K562 (cell line): Measurements from ENCODE around the gene RANGAP1. TPM values are rescaled to one million over a fixed set of nuclear protein-coding genes. Genes with fewer than 3 reads are reported as not detected.

Experiments used
- ARID2 ChIP-seq: fragments of 450-650 bp; IDR thresholded peaks from 2 replicates; pipeline ENCODE4 v1.6.1; 2017; ENCODE audit warnings: antibody characterized with exemption, mild to moderate bottlenecking
- BACH1 ChIP-seq: fragments of 200-800 bp; sonication (Bioruptor generic); IDR thresholded peaks from 2 replicates; pipeline ENCODE4 v1.6.1; 2016; ENCODE audit warnings: missing genetic modification characterization, missing compliant biosample characterization
- CXXC5 ChIP-seq: fragments of 250-450 bp; sonication (Bioruptor Pico); IDR thresholded peaks from 2 replicates; pipeline ENCODE4 v1.8.0; 2022; ENCODE audit warnings: inconsistent platforms, mild to moderate bottlenecking, moderate library complexity
- GTF2A2 ChIP-seq: IDR thresholded peaks from 2 replicates; pipeline ENCODE4 v1.6.1; 2016; ENCODE audit warnings: mild to moderate bottlenecking, missing genetic modification characterization, missing compliant biosample characterization
- HDAC1 ChIP-seq, 2 experiments: fragments of 450-650 bp; IDR thresholded peaks; 2 replicates each; pipeline ENCODE4 v1.6.1; 2016 to 2017; ENCODE audit warnings: inconsistent platforms in 1 of 2, mild to moderate bottlenecking in 1 of 2, moderate library complexity in 1 of 2
- NRF1 ChIP-seq, 2 experiments: fragments of 450-650 bp; IDR thresholded peaks in 1 of 2; conservative IDR thresholded peaks in 1 of 2; 2 replicates each; pipeline ENCODE4 v1.6.1; 2014; ENCODE audit warnings: mild to moderate bottlenecking in 2 of 2
- PCBP1 ChIP-seq: fragments of 200-400 bp; formaldehyde crosslinking; IDR thresholded peaks from 2 replicates; pipeline ENCODE4 v1.6.1; 2018; ENCODE audit warnings: mild to moderate bottlenecking, low read depth, low read length; ENCODE audit not compliant: poor library complexity, severe bottlenecking
- POLR2H ChIP-seq: IDR thresholded peaks from 2 replicates; pipeline ENCODE4 v1.6.1; 2016; ENCODE audit warnings: missing genetic modification characterization, low read depth, mild to moderate bottlenecking, control low read depth, missing compliant biosample characterization, moderate library complexity
- RBM17 ChIP-seq: fragments of 200-400 bp; formaldehyde crosslinking; IDR thresholded peaks from 2 replicates; pipeline ENCODE4 v1.6.1; 2017; ENCODE audit warnings: low read depth, mild to moderate bottlenecking, low read length, borderline replicate concordance
- SIX5 ChIP-seq, 2 experiments: IDR thresholded peaks; 2 replicates each; pipeline ENCODE4 v1.6.1; 2011; ENCODE audit warnings: low read length in 2 of 2, borderline replicate concordance in 1 of 2, low read depth in 1 of 2, mild to moderate bottlenecking in 1 of 2, moderate library complexity in 1 of 2; ENCODE audit not compliant: insufficient read depth in 1 of 2
- SMAD3 ChIP-seq: fragments of 450-650 bp; formaldehyde crosslinking; conservative IDR thresholded peaks from 2 replicates; pipeline ENCODE4 v1.4.0; 2020; ENCODE audit warnings: mild to moderate bottlenecking
- TBP ChIP-seq: optimal IDR thresholded peaks from 2 replicates; pipeline ENCODE3; 2011; ENCODE audit warnings: low read depth, low read length, improper control_type of control experiment
- U2AF1 ChIP-seq: fragments of 200-400 bp; formaldehyde crosslinking; optimal IDR thresholded peaks from 2 replicates; pipeline ENCODE3; 2017; ENCODE audit warnings: mild to moderate bottlenecking, low read depth, low read length, moderate library complexity
- ZFX ChIP-seq: sonication (generic); formaldehyde crosslinking; IDR thresholded peaks from 2 replicates; pipeline ENCODE4 v1.8.0; 2022; ENCODE audit warnings: mild to moderate bottlenecking, missing genetic modification reagents, moderate library complexity
- ZNF584 ChIP-seq: fragments of 200-800 bp; sonication (Bioruptor generic); IDR thresholded peaks from 2 replicates; pipeline ENCODE4 v1.6.1; 2016; ENCODE audit warnings: low read depth, mild to moderate bottlenecking, missing genetic modification characterization, missing compliant biosample characterization
- ZNF644 ChIP-seq: fragments of 200-800 bp; sonication (Bioruptor generic); IDR thresholded peaks from 2 replicates; pipeline ENCODE4 v1.6.1; 2016; ENCODE audit warnings: low read depth, missing genetic modification characterization, missing compliant biosample characterization
- polyA plus RNA-seq, 8 experiments: library from polyadenylated mRNA; depleted of rRNA in 4 of 8; stranded (reverse) in 5 of 8; unstranded in 3 of 8; fragments of >200 nt; fragmentation: Nextera tagmentation in 2 of 8; fragmentation: Illumina TruSeq in 1 of 8; extraction: Ambion mirVana in 2 of 8; extraction: Trizol in 1 of 8; gene quantifications; 2 replicates each; pipeline versions ENCODE4 v1.2.1 to v1.2.3, GENCODE V29; 2011 to 2014; ENCODE audit warnings: inconsistent platforms in 1 of 8, missing spikeins in 1 of 8
- total RNA-seq, 7 experiments: library from RNA; depleted of rRNA in 6 of 7; stranded (reverse); fragments of >200 nt in 6 of 7; fragmentation: Illumina TruSeq in 2 of 7; extraction: Trizol in 2 of 7; gene quantifications; 2 replicates each; pipeline versions ENCODE4 v1.2.1 to v1.2.3, GENCODE V29; 2011 to 2021; ENCODE audit warnings: low replicate concordance in 1 of 7
- TF ChIP-seq, protein P1 (sequence below): sonication (generic); formaldehyde crosslinking; IDR thresholded peaks from 2 replicates; pipeline ENCODE4 v1.8.0; 2022; ENCODE audit warnings: mild to moderate bottlenecking, low read depth, missing genetic modification reagents
- TF ChIP-seq, protein P2 (sequence below): sonication (generic); formaldehyde crosslinking; IDR thresholded peaks from 2 replicates; pipeline ENCODE4 v1.8.0; 2022; ENCODE audit warnings: mild to moderate bottlenecking, missing genetic modification reagents, borderline replicate concordance
- TF ChIP-seq, protein P3 (sequence below): fragments of 250-450 bp; sonication (Bioruptor Pico); IDR thresholded peaks from 2 replicates; pipeline ENCODE4 v1.8.0; 2022; ENCODE audit warnings: moderate library complexity, mild to moderate bottlenecking, inconsistent platforms
- TF ChIP-seq, protein P4 (sequence below), 2 experiments: IDR thresholded peaks; 2 replicates each; pipeline ENCODE4 v1.6.1; 2011; ENCODE audit warnings: borderline replicate concordance in 1 of 2, control low read depth in 1 of 2, low read depth in 1 of 2, low read length in 1 of 2, mild to moderate bottlenecking in 1 of 2, mixed read lengths in 1 of 2, moderate library complexity in 1 of 2; ENCODE audit not compliant: insufficient read depth in 1 of 2, insufficient read length in 1 of 2, poor library complexity in 1 of 2, severe bottlenecking in 1 of 2; ENCODE audit errors: extremely low read depth in 1 of 2

RANGAP1 gene
- total and polyA plus RNA-seq, 9 of the 15 experiments (the other 6 are each of a cell fraction or from before 2014, with no cell fraction given), result 2.1 to 104 (median 50.6) TPM

DNA sequence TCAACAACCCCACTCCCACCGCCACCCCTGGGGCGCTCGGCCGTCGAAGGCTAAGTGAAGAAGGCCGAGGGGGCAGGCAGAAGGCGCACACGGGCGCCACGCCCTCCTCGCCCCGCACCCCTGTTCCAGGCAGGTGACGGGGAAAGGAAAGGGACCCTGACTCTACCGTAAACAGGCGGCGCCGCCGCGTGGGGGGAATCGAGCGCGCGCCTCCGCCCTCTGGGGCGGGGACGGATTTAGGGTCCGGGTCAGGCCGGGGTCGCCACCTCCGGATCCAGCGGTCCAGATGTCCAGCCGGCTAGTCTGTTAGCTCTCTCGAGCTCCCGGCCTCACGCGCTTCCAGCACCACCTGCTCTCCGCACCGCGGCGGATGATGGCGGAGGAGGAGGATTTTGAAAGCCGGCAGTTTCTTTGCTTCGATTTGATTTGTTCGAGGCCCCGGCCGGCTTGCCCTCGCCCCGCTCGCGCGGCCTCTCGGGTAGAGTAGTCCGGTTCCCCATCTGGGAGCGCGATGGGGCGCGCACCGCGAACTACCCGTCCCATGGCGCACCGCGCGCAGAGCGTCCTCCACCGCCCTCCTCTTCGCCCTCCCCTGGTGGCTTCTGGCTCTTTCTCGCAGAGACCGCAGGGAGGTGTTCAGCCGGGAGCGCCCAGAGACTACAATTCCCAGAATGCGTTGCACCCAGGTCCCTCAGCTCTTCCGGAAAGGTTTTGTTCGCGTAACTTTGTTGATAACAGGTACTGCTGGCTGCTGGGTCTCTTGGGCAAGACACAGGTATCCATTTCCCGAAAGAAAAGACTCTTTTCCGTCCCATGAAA lies at the start of gene RANGAP1 (continued):
- TF ChIP-seq, protein P1, sequence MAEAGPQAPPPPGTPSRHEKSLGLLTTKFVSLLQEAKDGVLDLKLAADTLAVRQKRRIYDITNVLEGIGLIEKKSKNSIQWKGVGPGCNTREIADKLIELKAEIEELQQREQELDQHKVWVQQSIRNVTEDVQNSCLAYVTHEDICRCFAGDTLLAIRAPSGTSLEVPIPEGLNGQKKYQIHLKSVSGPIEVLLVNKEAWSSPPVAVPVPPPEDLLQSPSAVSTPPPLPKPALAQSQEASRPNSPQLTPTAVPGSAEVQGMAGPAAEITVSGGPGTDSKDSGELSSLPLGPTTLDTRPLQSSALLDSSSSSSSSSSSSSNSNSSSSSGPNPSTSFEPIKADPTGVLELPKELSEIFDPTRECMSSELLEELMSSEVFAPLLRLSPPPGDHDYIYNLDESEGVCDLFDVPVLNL, result 0 out of 2 replicates have a peak, but pooled peaks have one; percentile 24
- TF ChIP-seq U2AF1 (peak; percentile 69), CXXC5 (peak; percentile 97), RBM17 (no peak), BACH1 (no peak), GTF2A2 (tag) (no peak), NRF1 (conservative IDR thresholded peaks at IDR 0.05 in 1 of 2, IDR thresholded peaks at IDR 0.05 in 1 of 2) (peak; percentile 80 to 83), PCBP1 (peak; percentile 54), ZNF644 (peak; percentile 78; the same call in 1 of the 2 replicates), SMAD3 (no peak), ARID2 (no peak), SIX5 (IDR thresholded peaks at IDR 0.05; ENCODE audit: borderline replicate concordance in 1 of 2, insufficient read depth in 1 of 2, low read depth in 1 of 2, low read length in 2 of 2) (peak; percentile 85 to 87), ZNF584 (0 out of 2 replicates have a peak, but pooled peaks have one; percentile 14), ZFX (CRISPR knock-in tag) (peak; percentile 83), POLR2H (no peak; the same call in none of the 2 replicates), TBP (peak; percentile 64), HDAC1 (IDR thresholded peaks at IDR 0.05) (peak in 1 of 2 experiments; percentile 81; a peak in 2 of 4 replicates)
- TF ChIP-seq, protein P2, sequence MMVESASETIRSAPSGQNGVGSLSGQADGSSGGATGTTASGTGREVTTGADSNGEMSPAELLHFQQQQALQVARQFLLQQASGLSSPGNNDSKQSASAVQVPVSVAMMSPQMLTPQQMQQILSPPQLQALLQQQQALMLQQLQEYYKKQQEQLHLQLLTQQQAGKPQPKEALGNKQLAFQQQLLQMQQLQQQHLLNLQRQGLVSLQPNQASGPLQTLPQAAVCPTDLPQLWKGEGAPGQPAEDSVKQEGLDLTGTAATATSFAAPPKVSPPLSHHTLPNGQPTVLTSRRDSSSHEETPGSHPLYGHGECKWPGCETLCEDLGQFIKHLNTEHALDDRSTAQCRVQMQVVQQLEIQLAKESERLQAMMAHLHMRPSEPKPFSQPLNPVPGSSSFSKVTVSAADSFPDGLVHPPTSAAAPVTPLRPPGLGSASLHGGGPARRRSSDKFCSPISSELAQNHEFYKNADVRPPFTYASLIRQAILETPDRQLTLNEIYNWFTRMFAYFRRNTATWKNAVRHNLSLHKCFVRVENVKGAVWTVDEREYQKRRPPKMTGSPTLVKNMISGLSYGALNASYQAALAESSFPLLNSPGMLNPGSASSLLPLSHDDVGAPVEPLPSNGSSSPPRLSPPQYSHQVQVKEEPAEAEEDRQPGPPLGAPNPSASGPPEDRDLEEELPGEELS (CRISPR knock-in tag), result 0 out of 2 replicates have a peak, but pooled peaks have one; percentile 42
- TF ChIP-seq, protein P3, sequence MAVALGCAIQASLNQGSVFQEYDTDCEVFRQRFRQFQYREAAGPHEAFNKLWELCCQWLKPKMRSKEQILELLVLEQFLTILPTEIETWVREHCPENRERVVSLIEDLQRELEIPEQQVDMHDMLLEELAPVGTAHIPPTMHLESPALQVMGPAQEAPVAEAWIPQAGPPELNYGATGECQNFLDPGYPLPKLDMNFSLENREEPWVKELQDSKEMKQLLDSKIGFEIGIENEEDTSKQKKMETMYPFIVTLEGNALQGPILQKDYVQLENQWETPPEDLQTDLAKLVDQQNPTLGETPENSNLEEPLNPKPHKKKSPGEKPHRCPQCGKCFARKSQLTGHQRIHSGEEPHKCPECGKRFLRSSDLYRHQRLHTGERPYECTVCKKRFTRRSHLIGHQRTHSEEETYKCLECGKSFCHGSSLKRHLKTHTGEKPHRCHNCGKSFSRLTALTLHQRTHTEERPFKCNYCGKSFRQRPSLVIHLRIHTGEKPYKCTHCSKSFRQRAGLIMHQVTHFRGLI (CRISPR knock-in tag), result no peak
- TF ChIP-seq, protein P4, sequence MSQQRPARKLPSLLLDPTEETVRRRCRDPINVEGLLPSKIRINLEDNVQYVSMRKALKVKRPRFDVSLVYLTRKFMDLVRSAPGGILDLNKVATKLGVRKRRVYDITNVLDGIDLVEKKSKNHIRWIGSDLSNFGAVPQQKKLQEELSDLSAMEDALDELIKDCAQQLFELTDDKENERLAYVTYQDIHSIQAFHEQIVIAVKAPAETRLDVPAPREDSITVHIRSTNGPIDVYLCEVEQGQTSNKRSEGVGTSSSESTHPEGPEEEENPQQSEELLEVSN (IDR thresholded peaks at IDR 0.05; ENCODE audit: borderline replicate concordance in 1 of 2, extremely low read depth in 1 of 2, insufficient read depth in 1 of 2, insufficient read length in 1 of 2, low read depth in 1 of 2, low read length in 1 of 2, poor library complexity in 1 of 2, severe bottlenecking in 1 of 2), result peak in 1 of 2 experiments; percentile 64
